ENCODE results near the gene PLVAP. TPM values are rescaled to one million over a fixed set of nuclear protein-coding genes. Genes with fewer than 3 reads are reported as not detected.

Gene PLVAP
- total and polyA plus RNA-seq, 3 experiments from 2014 or later = not detected

GRCh38 chr19:17334414-17335409 is 42.4 kb downstream of the PLVAP start, which contains the start of gene ANO8:
Gene ANO8 (minus strand): TSS chr19:17334855. CDS start chr19:17334670, 185 bp downstream.
- ChIA-PET CTCF (interaction anchor here (0.8 to 3.2 kb wide), 9 partner anchors 10 to 131 kb away, joined by 3 to 13 read pairs (median 4); partner anchors contain the start of gene DDA1), POLR2A (interaction anchor here (0.6 to 2.1 kb wide), 5 partner anchors 11 to 151 kb away, joined by 3 to 13 read pairs (median 4); partner anchors contain the start of genes DDA1 and MRPL34)
- H3K36me3 ChIP-seq (ENCODE audit: insufficient read depth, low read length) = no peaks in the 10 kb centered on the region
- peaks cover 25% of the 10 kb centered on the region for H3K4me1 ChIP-seq (ENCODE audit: insufficient read depth, low read length)
- Mint-ChIP-seq H3K36me3 (peaks cover 0 to 13% (median 3%) of the 10 kb centered on the region in 3 donors), H3K4me1 (peaks cover 31 to 58% (median 33%) of the 10 kb centered on the region in 3 donors), H3K27ac (peak within 1 kb of the TSS; percentile 80 to 89 (median 86)), H3K4me3 (peak within 1 kb of the TSS; percentile 88 to 94 (median 90)), H3K27me3 (no peaks in the 10 kb centered on the region), H3K9me3 (no peaks in the 10 kb centered on the region)
- no peaks in the 10 kb centered on the region for H3K27me3 ChIP-seq (ENCODE audit: insufficient read depth, low read length, poor library complexity, severe bottlenecking)
- no peaks in the 10 kb centered on the region for H3K9me3 ChIP-seq (ENCODE audit: low read length)
- peak within 1 kb of the TSS; percentile 82 for H3K4me3 ChIP-seq (ENCODE audit: low read length)
- peak; percentile 87 to 96 (median 93) for DNase-seq
- H3K27ac ChIP-seq (ENCODE audit: low read depth, low read length) = peak within 1 kb of the TSS; percentile 74

- ChIA-PET CTCF (interaction anchor here (0.7 to 3.2 kb wide), 8 partner anchors 12 to 258 kb away, joined by 3 to 13 read pairs (median 4); partner anchors contain the start of genes BABAM1, DDA1, HAUS8 and MYO9B), POLR2A (interaction anchor here (1.3 to 2.1 kb wide), 4 partner anchors 25 to 259 kb away, joined by 3 to 9 read pairs (median 4); partner anchors contain the start of gene DDA1)
- Mint-ChIP-seq H3K27ac (peak overlapping the region in 7 of 8 donors; percentile 34 to 89 (median 85)), H3K4me3 (peak overlapping the region; percentile 86 to 93 (median 89)), H3K9me3 (no peaks in the 10 kb centered on the region), H3K4me1 (peaks cover 32 to 65% (median 33%) of the 10 kb centered on the region in 3 donors), H3K36me3 (peaks cover 0 to 13% (median 3%) of the 10 kb centered on the region in 3 donors), H3K27me3 (no peaks in the 10 kb centered on the region)
- Histone ChIP-seq H3K27ac (ENCODE audit: low read depth, low read length) (peak overlapping the region; percentile 74), H3K9me3 (ENCODE audit: low read length) (no peaks in the 10 kb centered on the region), H3K4me1 (ENCODE audit: insufficient read depth, low read length) (peaks cover 32% of the 10 kb centered on the region), H3K27me3 (ENCODE audit: insufficient read depth, low read length, poor library complexity, severe bottlenecking) (no peaks in the 10 kb centered on the region), H3K4me3 (ENCODE audit: low read length) (peak overlapping the region; percentile 82), H3K36me3 (ENCODE audit: insufficient read depth, low read length) (no peaks in the 10 kb centered on the region)
- peak; percentile 42 to 85 (median 48) for DNase-seq
Measured at GRCh38 chr19:17333611-17334413, 43.3 kb downstream of the PLVAP start.

- H3K36me3 ChIP-seq (ENCODE audit: insufficient read depth, low read length) = no peaks in the 10 kb centered on the region
- Mint-ChIP-seq H3K36me3 (peaks cover 0 to 13% (median 3%) of the 10 kb centered on the region in 3 donors), H3K4me1 (peaks cover 32 to 57% (median 33%) of the 10 kb centered on the region in 3 donors), H3K9me3 (no peaks in the 10 kb centered on the region), H3K4me3 (peak overlapping the region in 5 of 7 donors; percentile 20 to 89 (median 57)), H3K27me3 (no peaks in the 10 kb centered on the region), H3K27ac (peak overlapping the region in 2 of 8 donors; percentile 37 to 38)
- ChIA-PET POLR2A (interaction anchor here (0.8 to 2.1 kb wide), 4 partner anchors 23 to 259 kb away, joined by 3 to 9 read pairs (median 4); partner anchors contain the start of gene DDA1), CTCF (interaction anchor here (0.7 to 3.2 kb wide), 8 partner anchors 11 to 257 kb away, joined by 3 to 13 read pairs (median 4); partner anchors contain the start of genes BABAM1, DDA1, HAUS8 and MRPL34)
- H3K27me3 ChIP-seq (ENCODE audit: insufficient read depth, low read length, poor library complexity, severe bottlenecking) = no peaks in the 10 kb centered on the region
- no peaks in the 10 kb centered on the region for H3K9me3 ChIP-seq (ENCODE audit: low read length)
- peak in 1 of 5 donors; percentile 34 for DNase-seq
- H3K4me3 ChIP-seq (ENCODE audit: low read length) = no peak overlapping the region
- H3K4me1 ChIP-seq (ENCODE audit: insufficient read depth, low read length) = peaks cover 25% of the 10 kb centered on the region
- H3K27ac ChIP-seq (ENCODE audit: low read depth, low read length) = no peak overlapping the region
Measured at GRCh38 chr19:17332677-17333581, 44.2 kb downstream of the PLVAP start.

GRCh38 chr19:17332360-17332676 is 44.8 kb downstream of the PLVAP start:
- peak overlapping the region in 3 of 7 donors; percentile 28 to 59 (median 40) for H3K4me3 Mint-ChIP-seq
- H3K27me3 Mint-ChIP-seq = no peaks in the 10 kb centered on the region
- H3K27ac Mint-ChIP-seq = peak overlapping the region in 1 of 8 donors; percentile 38
- peaks cover 0 to 9% (median 3%) of the 10 kb centered on the region in 3 donors for H3K36me3 Mint-ChIP-seq
- Histone ChIP-seq H3K27ac (ENCODE audit: low read depth, low read length) (no peak overlapping the region), H3K36me3 (ENCODE audit: insufficient read depth, low read length) (no peaks in the 10 kb centered on the region), H3K4me3 (ENCODE audit: low read length) (no peak overlapping the region), H3K4me1 (ENCODE audit: insufficient read depth, low read length) (peaks cover 24% of the 10 kb centered on the region), H3K9me3 (ENCODE audit: low read length) (no peaks in the 10 kb centered on the region), H3K27me3 (ENCODE audit: insufficient read depth, low read length, poor library complexity, severe bottlenecking) (no peaks in the 10 kb centered on the region)
- H3K9me3 Mint-ChIP-seq = no peaks in the 10 kb centered on the region
- H3K4me1 Mint-ChIP-seq = peaks cover 28 to 54% (median 30%) of the 10 kb centered on the region in 3 donors
- DNase-seq = no peak
- POLR2A ChIA-PET = interaction anchor here (0.8 to 1.5 kb wide), 3 partner anchors 22 to 258 kb away, joined by 3 to 4 read pairs (median 3); partner anchors contain the start of gene DDA1
- CTCF ChIA-PET = interaction anchor here (0.6 to 3.2 kb wide), 4 partner anchors 23 to 65 kb away, joined by 4 to 13 read pairs (median 4); partner anchors contain the start of genes BABAM1, DDA1 and MRPL34

- peak overlapping the region in 2 of 7 donors; percentile 41 to 64 for H3K4me3 Mint-ChIP-seq
- no peak overlapping the region for H3K27ac Mint-ChIP-seq
- DNase-seq = no peak
- no peak overlapping the region for H3K27ac ChIP-seq (ENCODE audit: low read depth, low read length)
- ChIA-PET POLR2A (interaction anchor here (0.7 to 1.2 kb wide), 2 partner anchors 11 to 26 kb away, joined by 4 to 8 read pairs; no protein-coding TSS in a partner anchor), CTCF (no interaction called here)
- no peak overlapping the region for H3K4me3 ChIP-seq (ENCODE audit: low read length)
- peaks cover 24% of the 10 kb centered on the region for H3K4me1 ChIP-seq (ENCODE audit: insufficient read depth, low read length)
- no peaks in the 10 kb centered on the region for H3K36me3 ChIP-seq (ENCODE audit: insufficient read depth, low read length)
- H3K27me3 ChIP-seq (ENCODE audit: insufficient read depth, low read length, poor library complexity, severe bottlenecking) = no peaks in the 10 kb centered on the region
- H3K9me3 Mint-ChIP-seq = no peaks in the 10 kb centered on the region
- H3K27me3 Mint-ChIP-seq = no peaks in the 10 kb centered on the region
- H3K9me3 ChIP-seq (ENCODE audit: low read length) = no peaks in the 10 kb centered on the region
- H3K4me1 Mint-ChIP-seq = peaks cover 17 to 43% (median 20%) of the 10 kb centered on the region in 3 donors
- H3K36me3 Mint-ChIP-seq = peaks cover 0 to 4% (median 3%) of the 10 kb centered on the region in 3 donors
Measured at GRCh38 chr19:17331045-17331558, 46.0 kb downstream of the PLVAP start.

- H3K4me3 ChIP-seq (ENCODE audit: low read length) = no peak overlapping the region
- Mint-ChIP-seq H3K4me3 (peak overlapping the region; percentile 41 to 67 (median 62)), H3K9me3 (no peaks in the 10 kb centered on the region), H3K4me1 (peaks cover 15 to 38% (median 20%) of the 10 kb centered on the region in 3 donors), H3K27me3 (no peaks in the 10 kb centered on the region), H3K27ac (peak overlapping the region in 3 of 8 donors; percentile 17 to 23 (median 21)), H3K36me3 (peaks cover 0 to 4% (median 3%) of the 10 kb centered on the region in 3 donors)
- H3K36me3 ChIP-seq (ENCODE audit: insufficient read depth, low read length) = no peaks in the 10 kb centered on the region
- no peak overlapping the region for H3K27ac ChIP-seq (ENCODE audit: low read depth, low read length)
- ChIA-PET POLR2A (interaction anchor here (1.2 kb wide), 1 partner anchor 25 kb away, joined by 4 read pairs; no protein-coding TSS in a partner anchor), CTCF (interaction anchor here (1.6 kb wide), 1 partner anchor 21 kb away, joined by 4 read pairs; the partner anchor contains the start of gene DDA1)
- no peaks in the 10 kb centered on the region for H3K9me3 ChIP-seq (ENCODE audit: low read length)
- peaks cover 21% of the 10 kb centered on the region for H3K4me1 ChIP-seq (ENCODE audit: insufficient read depth, low read length)
- DNase-seq = no peak
- H3K27me3 ChIP-seq (ENCODE audit: insufficient read depth, low read length, poor library complexity, severe bottlenecking) = no peaks in the 10 kb centered on the region
Measured at GRCh38 chr19:17330262-17331044, 46.7 kb downstream of the PLVAP start.

Measured in CD8-positive, alpha-beta memory T cell (primary cell).